IMR-90 (cell line): ENCODE results near the gene SURF2. TPM values are rescaled to one million over a fixed set of nuclear protein-coding genes. Genes with fewer than 3 reads are reported as not detected.

ENCODE experiments used
- ATAC-seq: fragments of 200-7000 bp; cut with Tn5 transposase; 2 replicates; pipeline ENCODE4 v1.9.1; 2020; ENCODE audit warnings: low read depth, mild to moderate bottlenecking, moderate library complexity
- BruUV-seq: library from RNA; stranded (reverse); fragments of 400-500 nt; replicated peaks from 2 replicates; lab custom pipeline; 2021; lab: Mats Ljungman, UMichigan
- CTCF ChIA-PET: fragments of 300-600 bp; formaldehyde crosslinking; extraction: SDS; loops from one replicate; lab custom pipeline; 2021; ENCODE audit warnings: antibody characterized with exemption; lab: Yijun Ruan, JAX
- POLR2A ChIA-PET: fragments of 300-600 bp; sonication (Branson Sonifier 250); formaldehyde crosslinking; loops from one replicate; lab custom pipeline; 2022; ENCODE audit warnings: antibody characterized with exemption; ENCODE audit not compliant: unreplicated experiment; lab: Charles Lee
- DNase-seq: peaks from one replicate; pipeline ENCODE4 v3.0.0; 2013
- H2AFZ ChIP-seq: replicated peaks from 2 replicates; pipeline ENCODE3; 2013; ENCODE audit warnings: low read length, mild to moderate bottlenecking; ENCODE audit not compliant: poor library complexity
- H2AK5ac ChIP-seq: 2 replicates; pipeline ENCODE4 v1.6.1; 2013; ENCODE audit warnings: low read depth, low read length, inconsistent platforms
- H2AK9ac ChIP-seq: replicated peaks from 2 replicates; pipeline ENCODE3; 2013; ENCODE audit warnings: mild to moderate bottlenecking, low read depth, low read length, moderate library complexity; ENCODE audit not compliant: poor library complexity
- H2BK120ac ChIP-seq: 2 replicates; pipeline ENCODE4 v1.6.1; 2013; ENCODE audit warnings: low read depth, low read length, inconsistent platforms
- H2BK15ac ChIP-seq: 3 replicates; pipeline ENCODE4 v1.6.1; 2013; ENCODE audit warnings: low read depth, low read length, inconsistent platforms
- H2BK20ac ChIP-seq: 2 replicates; pipeline ENCODE4 v1.6.1; 2013; ENCODE audit warnings: low read depth, mild to moderate bottlenecking, inconsistent platforms, low read length, moderate library complexity
- H2BK5ac ChIP-seq: 2 replicates; pipeline ENCODE4 v1.6.1; 2013; ENCODE audit warnings: mild to moderate bottlenecking, low read depth, low read length, inconsistent platforms; ENCODE audit not compliant: poor library complexity, severe bottlenecking
- H3K14ac ChIP-seq: replicated peaks from 2 replicates; pipeline ENCODE4 v1.6.1; 2013; ENCODE audit warnings: low read depth, low read length, inconsistent platforms
- H3K18ac ChIP-seq: 2 replicates; pipeline ENCODE4 v1.6.1; 2013; ENCODE audit warnings: low read depth, low read length, control low read depth
- H3K23ac ChIP-seq: 2 replicates; pipeline ENCODE4 v1.6.1; 2013; ENCODE audit warnings: low read depth, low read length, inconsistent platforms
- H3K27ac ChIP-seq: 2 replicates; pipeline ENCODE4 v1.5.1; 2013; ENCODE audit warnings: mild to moderate bottlenecking, control low read depth, low read length; ENCODE audit not compliant: insufficient read depth
- H3K27me3 ChIP-seq: 2 replicates; pipeline ENCODE4 v1.6.1; 2013; ENCODE audit warnings: low read length; ENCODE audit not compliant: control insufficient read depth, insufficient read depth
- H3K36me3 ChIP-seq: 2 replicates; pipeline ENCODE4 v1.6.1; 2013; ENCODE audit warnings: low read length, mixed read lengths; ENCODE audit not compliant: control insufficient read depth, insufficient read depth
- H3K4ac ChIP-seq: 2 replicates; pipeline ENCODE4 v1.6.1; 2013; ENCODE audit warnings: low read depth, low read length, inconsistent platforms
- H3K4me1 ChIP-seq: 2 replicates; pipeline ENCODE4 v1.6.1; 2013; ENCODE audit warnings: low read length, mixed read lengths; ENCODE audit not compliant: control insufficient read depth, insufficient read depth
- H3K4me2 ChIP-seq: 2 replicates; pipeline ENCODE4 v1.6.1; 2013; ENCODE audit warnings: low read depth, mild to moderate bottlenecking, control low read depth, low read length, moderate library complexity
- H3K4me3 ChIP-seq: 2 replicates; pipeline ENCODE4 v1.5.1; 2013; ENCODE audit warnings: low read depth, mild to moderate bottlenecking, control low read depth, low read length, moderate library complexity; ENCODE audit not compliant: insufficient read depth
- H3K56ac ChIP-seq: 2 replicates; pipeline ENCODE4 v1.6.1; 2013; ENCODE audit warnings: low read length, inconsistent platforms; ENCODE audit not compliant: insufficient read depth; ENCODE audit errors: extremely low read depth
- H3K79me1 ChIP-seq, 2 experiments: 2 replicates each; pipeline ENCODE4 v1.6.1; 2013; ENCODE audit warnings: low read length in 2 of 2, inconsistent platforms in 1 of 2, low read depth in 1 of 2
- H3K9ac ChIP-seq: 2 replicates; pipeline ENCODE4 v1.6.1; 2013; ENCODE audit warnings: low read depth, low read length, control low read depth
- H3K9me1 ChIP-seq: 2 replicates; pipeline ENCODE4 v1.6.1; 2013; ENCODE audit warnings: low read length, inconsistent platforms; ENCODE audit not compliant: insufficient read depth
- H3K9me3 ChIP-seq: 2 replicates; pipeline ENCODE4 v1.6.1; 2013; ENCODE audit warnings: low read length; ENCODE audit not compliant: control insufficient read depth, insufficient read depth
- H4K20me1 ChIP-seq: 2 replicates; pipeline ENCODE4 v1.6.1; 2013; ENCODE audit warnings: low read length, inconsistent platforms; ENCODE audit not compliant: insufficient read depth
- H4K5ac ChIP-seq: 2 replicates; pipeline ENCODE4 v1.6.1; 2013; ENCODE audit warnings: mild to moderate bottlenecking, low read depth, low read length, control low read depth
- H4K8ac ChIP-seq, 2 experiments: 2 replicates each; pipeline ENCODE4 v1.6.1; 2013; ENCODE audit warnings: low read depth in 2 of 2, low read length in 2 of 2, control low read depth in 1 of 2, inconsistent platforms in 1 of 2
- H4K91ac ChIP-seq: 2 replicates; pipeline ENCODE4 v1.6.1; 2013; ENCODE audit warnings: low read depth, low read length, inconsistent platforms; ENCODE audit not compliant: insufficient read depth
- BHLHE40 ChIP-seq: fragments of 150-350 bp; IDR thresholded peaks from 2 replicates; pipeline ENCODE4 v1.6.1; 2016; ENCODE audit warnings: mild to moderate bottlenecking, low read depth, low read length
- CEBPB ChIP-seq: IDR thresholded peaks from 2 replicates; pipeline ENCODE4 v1.6.1; 2012; ENCODE audit warnings: low read depth, low read length, improper control_type of control experiment
- CHD1 ChIP-seq: IDR thresholded peaks from 2 replicates; pipeline ENCODE4 v1.6.1; 2012; ENCODE audit warnings: low read depth, low read length, improper control_type of control experiment
- CTCF ChIP-seq: conservative IDR thresholded peaks from 2 replicates; pipeline ENCODE4 v1.5.1; 2012; ENCODE audit warnings: mild to moderate bottlenecking, low read depth, low read length, improper control_type of control experiment
- ELK1 ChIP-seq: fragments of 150-350 bp; IDR thresholded peaks from 2 replicates; pipeline ENCODE4 v1.6.1; 2016; ENCODE audit warnings: low read depth, mild to moderate bottlenecking, low read length, moderate library complexity, borderline replicate concordance
- FOS ChIP-seq: fragments of 150-350 bp; IDR thresholded peaks from 2 replicates; pipeline ENCODE4 v1.6.1; 2016; ENCODE audit warnings: low read depth, low read length
- MAFK ChIP-seq: IDR thresholded peaks from 2 replicates; pipeline ENCODE4 v1.6.1; 2012; ENCODE audit warnings: low read depth, low read length, improper control_type of control experiment
- MAZ ChIP-seq: IDR thresholded peaks from 2 replicates; pipeline ENCODE4 v1.6.1; 2012; ENCODE audit warnings: low read depth, mild to moderate bottlenecking, low read length, improper control_type of control experiment, moderate library complexity, borderline replicate concordance
- MXI1 ChIP-seq: IDR thresholded peaks from 2 replicates; pipeline ENCODE4 v1.6.1; 2012; ENCODE audit warnings: low read depth, mild to moderate bottlenecking, low read length, moderate library complexity, borderline replicate concordance
- NFE2L2 ChIP-seq: fragments of 150-350 bp; IDR thresholded peaks from 2 replicates; pipeline ENCODE4 v1.6.1; 2016; ENCODE audit warnings: low read depth, mild to moderate bottlenecking, low read length
- POLR2A ChIP-seq: IDR thresholded peaks from 2 replicates; pipeline ENCODE4 v1.6.1; 2012; ENCODE audit warnings: mild to moderate bottlenecking, low read depth, low read length
- RAD21 ChIP-seq: IDR thresholded peaks from 2 replicates; pipeline ENCODE4 v1.6.1; 2012; ENCODE audit warnings: low read length, improper control_type of control experiment
- RFX5 ChIP-seq: IDR thresholded peaks from 2 replicates; pipeline ENCODE4 v1.8.0; 2012; ENCODE audit warnings: low read depth, mild to moderate bottlenecking, low read length, moderate library complexity
- SMC3 ChIP-seq: fragments of 150-350 bp; IDR thresholded peaks from 2 replicates; pipeline ENCODE4 v1.6.1; 2016; ENCODE audit warnings: low read depth, mild to moderate bottlenecking, antibody characterized with exemption, low read length, moderate library complexity
- USF2 ChIP-seq: fragments of 150-350 bp; IDR thresholded peaks from 2 replicates; pipeline ENCODE4 v1.6.1; 2017; ENCODE audit warnings: mild to moderate bottlenecking, antibody characterized with exemption, low read length, low read depth
- WGBS, 2 experiments: methylation state at CpG; one replicate each; pipeline versions ENCODE4 v1.1.5 to v1.1.7; 2013; ENCODE audit warnings: missing lambda C conversion rate in 2 of 2; ENCODE audit not compliant: insufficient read length in 1 of 2; ENCODE audit errors: extremely low coverage in 2 of 2; 5-methylcytosine and 5-hydroxymethylcytosine counted together
- dilution Hi-C: fragments of 300-500 bp; cut with HindIII; formaldehyde crosslinking; loops from one replicate; pipeline ENCODE4 v1.14.3; 2018; ENCODE audit warnings: low sequenced_read_pairs; ENCODE audit not compliant: unreplicated experiment
- in situ Hi-C: fragments of 300-500 bp; cut with MboI; formaldehyde crosslinking; loops from 3 replicates; pipeline ENCODE4 v1.14.3; 2019; ENCODE audit warnings: low sequenced_read_pairs, inconsistent platforms, mixed read lengths
- intact Hi-C: fragments of 100-400 bp; cut with micrococcal nuclease; formaldehyde crosslinking; loops from 2 replicates; pipeline ENCODE4 v1.10.0; 2022
- polyA plus RNA-seq, 3 experiments: library from polyadenylated mRNA; depleted of rRNA; stranded (reverse); fragments of >200 nt; gene quantifications; 2 replicates each; pipeline ENCODE4 v1.2.3, GENCODE V29; 2012; ENCODE audit warnings: low replicate concordance in 1 of 3
- total RNA-seq: library from RNA; depleted of rRNA; stranded (reverse); fragments of >200 nt; gene quantifications from 2 replicates; pipeline ENCODE4 v1.2.3, GENCODE V29; 2012

The SURF2 gene
- total and polyA plus RNA-seq, 2 of the 4 experiments (the other 2 are of a cell fraction): 9.9 to 16.3 TPM

- CTCF ChIA-PET: no interaction called here
Observed at GRCh38 chr9:133344979-133345378, 11.4 kb upstream of the SURF2 start.

More at GRCh38 chr9:133344979-133345378, 11.4 kb upstream of the SURF2 start:
- no peak overlapping the region for H3K4me2 ChIP-seq
- no peak overlapping the region for H3K9ac ChIP-seq
- no peak overlapping the region for H3K14ac ChIP-seq
- POLR2A ChIA-PET: no interaction called here
- peaks cover 26 to 59% of the 10 kb centered on the region in 2 experiments for H3K79me1 ChIP-seq
- H4K91ac ChIP-seq: no peak overlapping the region
- no peak overlapping the region for H2AFZ ChIP-seq
- H4K20me1 ChIP-seq: peaks cover 27% of the 10 kb centered on the region
- no peak overlapping the region for H3K4ac ChIP-seq
- BruUV-seq: no TSS peak
- peaks cover 66% of the 10 kb centered on the region for H3K36me3 ChIP-seq
- no peak overlapping the region for H4K8ac ChIP-seq
- H2BK5ac ChIP-seq: no peak overlapping the region
- H2BK20ac ChIP-seq: no peak overlapping the region
- no peak overlapping the region for H3K27ac ChIP-seq
- H3K27me3 ChIP-seq: no peaks in the 10 kb centered on the region
- H3K4me1 ChIP-seq: peaks cover 15% of the 10 kb centered on the region
- no peak overlapping the region for H2AK9ac ChIP-seq
- no peak overlapping the region for H4K5ac ChIP-seq
- H3K4me3 ChIP-seq: no peak overlapping the region
- no peak overlapping the region for H3K18ac ChIP-seq
- no peak overlapping the region for H3K23ac ChIP-seq
- WGBS, 2 experiments: 94% methylated on average over 8 of the region's 12 CpGs; no CpG with 5 or more reads in 1 of the 2 experiments
- dilution Hi-C loops (no loop called here), intact Hi-C loops (no loop called here), in situ Hi-C loops (no loop called here)
- H3K9me1 ChIP-seq: peaks cover 6% of the 10 kb centered on the region; the same call in 1 of the 2 replicates
- TF ChIP-seq USF2: no peak
- TF ChIP-seq CTCF: no peak
- TF ChIP-seq MXI1: no peak
- TF ChIP-seq FOS: no peak
- no peak for TF ChIP-seq CEBPB
- TF ChIP-seq RAD21: no peak
- TF ChIP-seq MAZ: no peak
- TF ChIP-seq RFX5: no peak
- TF ChIP-seq CHD1: no peak
- no peak for TF ChIP-seq SMC3
- TF ChIP-seq POLR2A: no peak
- TF ChIP-seq BHLHE40: no peak
- no peak for TF ChIP-seq MAFK
- TF ChIP-seq NFE2L2: no peak
- TF ChIP-seq ELK1: no peak
- ATAC-seq (no peak), DNase-seq (no peak)
- H2BK120ac ChIP-seq: no peak overlapping the region
- no peak overlapping the region for H3K56ac ChIP-seq
- no peak overlapping the region for H2BK15ac ChIP-seq
- no peak overlapping the region for H2AK5ac ChIP-seq
- no peaks in the 10 kb centered on the region for H3K9me3 ChIP-seq
